ENCODE data around the gene GPR55.

DNA sequence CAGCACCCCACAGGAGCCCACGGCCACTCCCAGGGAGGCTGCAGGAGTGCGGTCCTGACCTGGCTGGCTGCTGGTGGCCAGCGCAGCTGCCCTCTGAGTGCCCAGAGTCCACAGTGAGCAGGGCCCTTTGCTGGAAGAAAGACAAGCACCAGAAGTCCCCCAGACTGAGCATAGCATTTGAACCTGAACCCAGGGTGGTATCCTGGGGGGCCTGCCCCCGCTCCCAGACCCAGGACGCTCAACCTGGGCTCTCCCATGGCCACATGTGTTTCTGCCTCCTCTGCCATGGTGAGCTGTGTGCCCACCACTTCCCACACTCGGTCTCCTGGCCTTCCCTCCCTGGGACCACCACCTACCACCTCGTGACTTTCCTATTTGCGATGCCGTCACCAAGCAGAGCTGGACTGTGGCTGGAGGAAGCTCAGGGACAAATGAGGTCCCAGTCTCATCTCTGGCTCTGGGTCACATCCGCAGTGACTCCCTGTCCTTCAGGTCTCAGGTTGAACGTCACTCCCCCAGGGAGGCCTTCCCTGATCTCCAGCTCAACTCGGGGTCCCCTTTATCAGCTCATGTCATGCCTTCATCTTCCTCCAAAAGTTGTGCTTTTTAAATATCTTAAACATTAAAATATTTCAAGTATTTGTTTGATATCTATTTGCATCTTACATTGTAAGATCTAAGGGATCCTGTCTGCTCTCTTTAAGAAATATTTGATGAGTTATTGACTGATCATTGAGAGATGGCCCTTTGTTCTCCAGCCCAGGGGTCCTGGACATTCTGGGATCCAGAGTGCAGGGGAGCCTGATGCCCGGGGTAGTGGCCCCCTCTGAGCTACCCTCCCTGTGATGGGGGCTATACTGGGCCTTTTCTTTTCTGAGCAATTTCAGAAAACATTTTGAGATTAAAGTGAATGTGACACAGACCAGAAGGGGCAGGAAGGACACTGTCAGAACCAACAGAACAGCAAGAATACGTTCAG, 16.4 kb upstream of the GPR55 start:
- TF ChIP-seq, protein P1, sequence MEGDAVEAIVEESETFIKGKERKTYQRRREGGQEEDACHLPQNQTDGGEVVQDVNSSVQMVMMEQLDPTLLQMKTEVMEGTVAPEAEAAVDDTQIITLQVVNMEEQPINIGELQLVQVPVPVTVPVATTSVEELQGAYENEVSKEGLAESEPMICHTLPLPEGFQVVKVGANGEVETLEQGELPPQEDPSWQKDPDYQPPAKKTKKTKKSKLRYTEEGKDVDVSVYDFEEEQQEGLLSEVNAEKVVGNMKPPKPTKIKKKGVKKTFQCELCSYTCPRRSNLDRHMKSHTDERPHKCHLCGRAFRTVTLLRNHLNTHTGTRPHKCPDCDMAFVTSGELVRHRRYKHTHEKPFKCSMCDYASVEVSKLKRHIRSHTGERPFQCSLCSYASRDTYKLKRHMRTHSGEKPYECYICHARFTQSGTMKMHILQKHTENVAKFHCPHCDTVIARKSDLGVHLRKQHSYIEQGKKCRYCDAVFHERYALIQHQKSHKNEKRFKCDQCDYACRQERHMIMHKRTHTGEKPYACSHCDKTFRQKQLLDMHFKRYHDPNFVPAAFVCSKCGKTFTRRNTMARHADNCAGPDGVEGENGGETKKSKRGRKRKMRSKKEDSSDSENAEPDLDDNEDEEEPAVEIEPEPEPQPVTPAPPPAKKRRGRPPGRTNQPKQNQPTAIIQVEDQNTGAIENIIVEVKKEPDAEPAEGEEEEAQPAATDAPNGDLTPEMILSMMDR (IDR thresholded peaks at IDR 0.05), result no peak
- no peak for TF ChIP-seq EZH2 (IDR thresholded peaks at IDR 0.05)
- TF ChIP-seq EZH2phosphoT487 (IDR thresholded peaks at IDR 0.05), result no peak

Data from neural progenitor cell (in vitro differentiated cells).